HG03159 (cell line): ENCODE data around the gene HOXD8.

ENCODE experiments used
- ATAC-seq: cut with Tn5 transposase; IDR thresholded peaks from one replicate; pipeline ENCODE4 v1.9.1; 2021; ENCODE audit warnings: mild to moderate bottlenecking, moderate library complexity; ENCODE audit not compliant: unreplicated experiment

Gene HOXD8

DNA sequence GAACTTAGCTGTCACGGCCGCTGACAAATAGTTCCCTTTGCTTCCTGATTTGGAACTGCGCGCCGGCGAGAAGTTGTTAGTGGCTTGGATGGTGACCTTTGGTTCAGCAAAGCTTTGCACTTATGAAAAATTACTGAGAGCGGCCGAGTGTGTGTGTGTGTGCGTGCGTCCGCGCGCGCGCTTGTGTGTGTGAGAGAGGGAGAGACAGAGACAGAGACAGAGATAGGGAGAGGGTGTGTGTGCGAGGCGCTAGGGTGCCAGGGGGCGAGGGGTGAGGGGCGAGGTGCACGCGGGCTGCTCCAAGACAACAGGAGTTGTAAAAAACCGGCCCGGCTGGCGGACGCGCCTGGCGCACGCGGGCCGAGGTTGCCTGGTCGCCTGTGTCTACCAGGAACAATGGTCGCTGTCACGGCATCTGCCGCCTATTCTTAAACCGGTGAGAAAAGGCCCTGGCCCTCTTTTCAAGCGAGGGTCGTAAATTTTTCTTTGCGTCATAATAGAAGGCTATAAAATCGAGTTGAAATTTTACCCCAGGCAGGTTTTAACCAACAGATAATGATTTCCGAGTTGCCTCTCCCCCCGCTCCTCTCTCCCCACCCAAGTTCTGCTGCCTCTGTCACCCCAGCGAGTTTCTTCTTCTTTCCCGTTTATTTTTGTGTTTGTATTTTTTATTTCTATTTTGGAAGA, 28.1 kb downstream of the HOXD8 start:
- ATAC-seq: no peak

DNA sequence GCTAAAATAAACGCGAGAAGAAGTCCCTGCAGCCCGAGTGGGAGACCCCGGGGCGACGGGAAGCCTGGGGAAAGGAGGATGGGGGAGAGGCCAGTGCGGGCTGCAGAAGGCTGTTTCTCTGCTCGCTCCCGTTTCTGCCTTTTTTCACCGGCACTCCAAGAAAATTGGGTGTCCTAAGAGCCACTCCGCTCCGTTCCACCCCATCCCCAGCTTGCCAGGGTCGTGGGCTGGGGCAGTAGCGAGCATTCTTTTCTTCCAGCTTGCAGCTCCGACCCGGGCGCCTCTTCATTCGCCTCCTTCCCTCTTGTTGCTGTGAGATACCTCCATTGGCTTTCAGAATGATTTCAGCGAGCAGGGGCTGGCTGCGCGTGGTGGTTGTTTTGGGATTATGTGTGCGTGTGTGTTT, 28.7 kb downstream of the HOXD8 start:
- ATAC-seq: no peak

GRCh38 chr2:176158855-176159662, 29.6 kb downstream of the HOXD8 start:
- ATAC-seq: no peak

- no peak for ATAC-seq
These were observed 30.3 kb downstream of the HOXD8 start for GRCh38 chr2:176159663-176160250.

- no peak for ATAC-seq
These were observed 30.9 kb downstream of the HOXD8 start for GRCh38 chr2:176160251-176160985.

GRCh38 chr2:176160986-176161824, 31.7 kb downstream of the HOXD8 start:
- ATAC-seq: no peak

- ATAC-seq: no peak
These were observed 32.5 kb downstream of the HOXD8 start for GRCh38 chr2:176161825-176162626.

- no peak for ATAC-seq
These were observed 33.6 kb downstream of the HOXD8 start for GRCh38 chr2:176162911-176163671.

DNA sequence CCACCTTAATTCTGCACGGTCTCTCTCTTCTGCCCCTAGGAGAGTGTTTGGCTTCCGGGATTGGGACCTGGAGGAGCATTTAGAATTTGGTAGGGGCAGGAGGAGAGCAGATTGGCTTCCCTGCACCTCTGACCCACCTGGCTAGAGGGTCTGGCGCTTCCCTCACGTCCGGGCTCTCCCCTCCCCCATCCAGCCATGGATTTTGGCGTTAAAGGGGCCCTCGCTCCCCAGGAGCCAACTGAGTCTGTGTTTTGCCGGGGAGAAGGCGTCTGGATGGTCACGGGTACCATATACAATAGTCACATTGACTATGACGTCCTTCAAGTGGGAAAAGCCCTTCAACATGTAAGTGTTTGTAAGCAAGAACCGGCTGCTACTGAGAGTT, 34.2 kb downstream of the HOXD8 start:
- no peak for ATAC-seq

GRCh38 chr2:176164201-176164600, 34.7 kb downstream of the HOXD8 start:
- ATAC-seq: no peak

- ATAC-seq: no peak
These were observed 35.3 kb downstream of the HOXD8 start for GRCh38 chr2:176164611-176165369.

- ATAC-seq: no peak
These were observed 36.0 kb downstream of the HOXD8 start for GRCh38 chr2:176165370-176166050.

DNA sequence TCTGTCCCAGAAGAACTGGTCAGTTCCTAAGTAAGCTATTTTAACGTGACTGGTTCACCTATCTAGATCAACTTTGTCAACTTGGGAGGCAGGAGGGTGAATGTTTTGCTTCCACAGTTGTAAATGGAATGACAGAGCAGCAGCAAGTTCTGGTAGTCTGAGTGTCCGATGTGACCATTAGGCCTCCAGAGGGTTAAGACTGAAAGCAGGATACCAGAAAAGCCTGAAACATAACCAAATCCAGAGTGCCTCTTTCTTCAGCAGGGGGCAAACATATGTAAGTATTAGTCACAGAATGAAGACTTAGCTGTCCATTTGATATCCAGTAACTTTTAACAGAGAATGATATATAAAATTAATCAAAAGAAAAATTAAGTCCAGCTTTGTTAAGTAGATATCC, 36.8 kb downstream of the HOXD8 start:
- no peak for ATAC-seq

- ATAC-seq: no peak
These were observed 37.9 kb downstream of the HOXD8 start for GRCh38 chr2:176167398-176167797.

DNA sequence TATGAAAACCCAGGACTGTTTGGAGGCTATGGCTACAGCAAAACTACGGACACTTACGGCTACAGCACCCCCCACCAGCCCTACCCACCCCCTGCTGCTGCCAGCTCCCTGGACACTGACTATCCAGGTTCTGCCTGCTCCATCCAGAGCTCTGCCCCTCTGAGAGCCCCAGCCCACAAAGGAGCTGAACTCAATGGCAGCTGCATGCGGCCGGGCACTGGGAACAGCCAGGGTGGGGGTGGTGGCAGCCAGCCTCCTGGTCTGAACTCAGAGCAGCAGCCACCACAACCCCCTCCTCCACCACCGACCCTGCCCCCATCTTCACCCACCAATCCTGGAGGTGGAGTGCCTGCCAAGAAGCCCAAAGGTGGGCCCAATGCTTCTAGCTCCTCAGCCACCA, 39.7 kb downstream of the HOXD8 start:
- no peak for ATAC-seq

DNA sequence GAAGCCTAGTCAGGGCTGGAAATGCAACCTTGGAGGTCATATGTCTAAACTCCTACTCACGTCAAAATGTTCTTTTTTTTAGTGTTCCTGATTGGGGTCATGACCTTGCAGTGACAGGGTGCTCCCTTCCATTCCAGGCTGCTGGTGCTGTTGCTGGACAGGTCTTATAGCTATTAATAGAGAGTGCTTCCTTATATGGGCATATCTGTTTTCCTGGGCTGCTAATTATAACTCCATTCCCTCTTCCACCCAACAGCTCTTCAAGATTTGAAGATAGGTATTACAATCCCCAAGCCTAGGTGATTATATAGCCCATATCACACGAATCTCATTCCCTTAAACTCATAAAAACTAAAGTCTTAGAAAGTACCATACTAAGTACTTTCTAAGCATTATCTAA, 40.2 kb downstream of the HOXD8 start:
- no peak for ATAC-seq

DNA sequence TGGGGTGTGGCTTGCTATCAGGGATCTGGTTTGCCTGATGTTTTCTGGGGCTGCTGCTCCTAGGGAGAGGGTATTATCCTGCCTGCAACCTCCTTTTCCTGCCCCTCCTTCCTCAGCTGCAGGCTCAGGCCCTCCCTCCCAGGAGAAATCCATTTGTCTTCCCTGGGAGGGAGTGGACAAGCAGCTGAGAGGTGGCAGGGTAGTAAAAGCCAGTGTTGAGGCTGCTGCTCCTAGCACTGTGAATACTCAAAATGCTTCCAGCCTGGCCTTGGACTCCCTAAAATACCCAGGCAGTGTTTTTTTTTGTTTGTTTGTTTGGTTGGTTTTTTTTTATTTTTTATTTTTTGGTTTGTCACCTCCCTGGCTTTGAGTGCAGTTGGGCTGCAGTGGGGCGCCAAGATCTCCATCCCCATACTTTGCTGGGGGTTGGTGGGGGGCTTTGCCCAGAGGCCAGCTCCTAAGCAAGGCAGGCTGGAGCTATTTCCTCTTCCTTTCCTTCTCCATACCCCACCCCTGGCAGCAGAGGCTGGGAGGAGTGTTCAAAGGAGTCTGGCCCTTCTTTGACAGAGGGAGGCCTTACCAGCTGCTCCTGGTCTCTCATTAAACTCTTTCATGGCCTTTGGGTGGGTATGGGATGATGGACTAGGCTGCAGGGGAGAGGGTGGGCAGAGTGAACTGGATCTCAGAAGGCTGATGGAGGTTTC, 41.2 kb downstream of the HOXD8 start:
- no peak for ATAC-seq
